GM12801 (cell line): ENCODE results near the gene RIMKLB.

Experiments used
- CTCF ChIP-seq: IDR thresholded peaks from one replicate; pipeline ENCODE4 v1.5.1; 2011; ENCODE audit warnings: control low read depth; ENCODE audit not compliant: insufficient read length; ENCODE audit errors: extremely low read depth

Gene RIMKLB

GRCh38 chr12:8677362-8677761, 20.4 kb upstream of the RIMKLB start:
- no peak for TF ChIP-seq CTCF

- TF ChIP-seq CTCF: no peak
Observed at GRCh38 chr12:8678661-8679111, 19.1 kb upstream of the RIMKLB start.

- TF ChIP-seq CTCF: no peak
Observed at GRCh38 chr12:8680533-8680932, 17.3 kb upstream of the RIMKLB start.

- no peak for TF ChIP-seq CTCF
Observed at GRCh38 chr12:8681129-8681884, 16.5 kb upstream of the RIMKLB start.

GRCh38 chr12:8685051-8685450, 12.7 kb upstream of the RIMKLB start:
- TF ChIP-seq CTCF: no peak

- TF ChIP-seq CTCF: no peak
Observed at GRCh38 chr12:8687846-8688601, 9.8 kb upstream of the RIMKLB start.

- no peak for TF ChIP-seq CTCF
Observed at GRCh38 chr12:8689681-8690080, 8.1 kb upstream of the RIMKLB start.
